ENCODE measurements around the gene KCNIP4.

Gene KCNIP4

DNA sequence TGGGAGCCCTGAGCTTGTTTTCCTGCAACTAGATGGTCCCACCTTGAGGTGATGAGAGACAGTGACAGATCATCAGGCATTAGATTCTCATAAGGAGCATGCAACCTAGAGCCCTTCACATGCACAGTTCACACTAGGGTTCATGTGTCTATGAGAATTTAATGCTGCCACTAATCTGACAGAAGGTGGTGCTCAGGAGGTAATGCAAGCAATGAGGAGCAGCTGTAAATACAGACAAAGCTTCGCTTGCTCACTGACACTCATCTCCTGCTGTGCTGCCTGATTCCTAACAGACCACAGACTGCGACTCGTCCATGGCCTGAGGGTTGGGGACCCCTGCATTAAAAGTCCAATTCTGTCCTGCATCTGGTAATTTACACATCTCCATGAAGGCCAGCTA is 141.6 kb downstream of the KCNIP4 start:
- Histone ChIP-seq H3K36me3 (ENCODE audit: low read depth) (no peaks in the 10 kb centered on the region), H3K9me3 (ENCODE audit: severe bottlenecking) (no peaks in the 10 kb centered on the region), H3K27ac (ENCODE audit: poor library complexity, severe bottlenecking) (no peak overlapping the region), H3K4me3 (ENCODE audit: severe bottlenecking) (no peak overlapping the region), H3K27me3 (ENCODE audit: insufficient read depth, poor library complexity, severe bottlenecking) (no peaks in the 10 kb centered on the region), H3K4me1 (ENCODE audit: insufficient read depth, poor library complexity, severe bottlenecking) (peaks cover 9% of the 10 kb centered on the region)
- DNase-seq (ENCODE audit: low spot score): no peak
- ATAC-seq (ENCODE audit: low read depth): no peak
- TF ChIP-seq, protein P1, sequence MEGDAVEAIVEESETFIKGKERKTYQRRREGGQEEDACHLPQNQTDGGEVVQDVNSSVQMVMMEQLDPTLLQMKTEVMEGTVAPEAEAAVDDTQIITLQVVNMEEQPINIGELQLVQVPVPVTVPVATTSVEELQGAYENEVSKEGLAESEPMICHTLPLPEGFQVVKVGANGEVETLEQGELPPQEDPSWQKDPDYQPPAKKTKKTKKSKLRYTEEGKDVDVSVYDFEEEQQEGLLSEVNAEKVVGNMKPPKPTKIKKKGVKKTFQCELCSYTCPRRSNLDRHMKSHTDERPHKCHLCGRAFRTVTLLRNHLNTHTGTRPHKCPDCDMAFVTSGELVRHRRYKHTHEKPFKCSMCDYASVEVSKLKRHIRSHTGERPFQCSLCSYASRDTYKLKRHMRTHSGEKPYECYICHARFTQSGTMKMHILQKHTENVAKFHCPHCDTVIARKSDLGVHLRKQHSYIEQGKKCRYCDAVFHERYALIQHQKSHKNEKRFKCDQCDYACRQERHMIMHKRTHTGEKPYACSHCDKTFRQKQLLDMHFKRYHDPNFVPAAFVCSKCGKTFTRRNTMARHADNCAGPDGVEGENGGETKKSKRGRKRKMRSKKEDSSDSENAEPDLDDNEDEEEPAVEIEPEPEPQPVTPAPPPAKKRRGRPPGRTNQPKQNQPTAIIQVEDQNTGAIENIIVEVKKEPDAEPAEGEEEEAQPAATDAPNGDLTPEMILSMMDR (IDR thresholded peaks at IDR 0.05; ENCODE audit: poor library complexity, severe bottlenecking): no peak

DNA sequence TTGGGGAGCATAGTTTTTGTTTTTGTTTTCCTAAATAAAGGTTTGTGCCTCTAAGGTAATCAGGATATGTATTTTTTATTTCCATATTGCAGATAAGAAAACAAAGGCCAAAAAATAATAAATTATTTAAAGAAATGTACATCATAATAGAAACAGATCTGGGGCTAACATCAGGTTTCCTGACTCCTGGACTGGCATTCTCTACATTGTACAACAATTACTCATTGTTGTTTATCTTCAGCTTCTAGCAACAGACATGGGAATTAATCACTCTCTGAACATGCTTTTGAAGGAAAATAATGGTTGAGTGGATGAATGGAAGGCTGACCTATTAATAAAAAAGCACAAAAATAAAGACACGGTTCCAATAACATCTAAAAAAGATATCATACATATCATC is 146.2 kb downstream of the KCNIP4 start:
- Histone ChIP-seq H3K9me3 (ENCODE audit: severe bottlenecking) (no peaks in the 10 kb centered on the region), H3K27ac (ENCODE audit: poor library complexity, severe bottlenecking) (peak overlapping the region; percentile 56), H3K27me3 (ENCODE audit: insufficient read depth, poor library complexity, severe bottlenecking) (no peaks in the 10 kb centered on the region), H3K4me1 (ENCODE audit: insufficient read depth, poor library complexity, severe bottlenecking) (peaks cover 13% of the 10 kb centered on the region), H3K36me3 (ENCODE audit: low read depth) (no peaks in the 10 kb centered on the region), H3K4me3 (ENCODE audit: severe bottlenecking) (no peak overlapping the region)
- DNase-seq (ENCODE audit: low spot score) (no peak), ATAC-seq (ENCODE audit: low read depth) (peak; percentile 97)
- TF ChIP-seq, protein P1 (IDR thresholded peaks at IDR 0.05; ENCODE audit: poor library complexity, severe bottlenecking): no peak

DNA sequence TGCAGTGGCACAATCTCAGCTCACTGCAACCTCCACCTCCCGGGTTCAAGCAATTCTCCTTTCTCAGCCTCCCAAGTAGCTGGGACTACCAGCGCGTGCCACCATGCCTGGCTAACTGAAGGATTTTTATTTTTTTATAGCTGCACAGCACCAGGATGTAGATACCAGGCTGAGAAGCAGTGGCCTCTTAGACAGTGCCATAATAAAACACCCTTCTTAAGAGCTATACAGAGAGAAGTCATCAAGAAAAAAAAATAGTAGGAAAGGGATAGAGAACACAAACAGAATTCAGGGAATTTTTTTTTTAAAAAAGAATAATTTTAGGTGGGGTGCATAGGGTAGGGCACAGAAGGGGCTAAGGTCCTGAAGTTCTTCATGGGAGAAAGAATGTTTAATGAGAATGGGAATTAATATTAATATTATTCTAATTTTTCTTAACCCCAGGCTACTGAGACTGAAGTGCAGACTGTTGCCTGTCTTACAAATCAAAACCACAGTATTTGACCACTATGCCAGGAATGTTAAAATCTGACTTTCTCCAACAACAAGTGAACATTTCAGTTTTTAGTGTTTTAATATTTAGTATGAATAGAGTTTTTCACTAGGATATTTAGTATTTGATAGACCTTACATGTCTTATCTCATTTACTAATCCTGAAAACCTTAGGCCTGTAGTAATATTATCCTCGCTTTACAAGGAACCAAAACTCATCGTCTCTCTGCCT is 146.7 kb downstream of the KCNIP4 start:
- DNase-seq (ENCODE audit: low spot score) (no peak), ATAC-seq (ENCODE audit: low read depth) (peak; percentile 42)
- H3K36me3 ChIP-seq (ENCODE audit: low read depth): no peaks in the 10 kb centered on the region
- H3K9me3 ChIP-seq (ENCODE audit: severe bottlenecking): no peaks in the 10 kb centered on the region
- H3K4me1 ChIP-seq (ENCODE audit: insufficient read depth, poor library complexity, severe bottlenecking): peaks cover 13% of the 10 kb centered on the region
- no peak overlapping the region for H3K4me3 ChIP-seq (ENCODE audit: severe bottlenecking)
- peak overlapping the region; percentile 56 for H3K27ac ChIP-seq (ENCODE audit: poor library complexity, severe bottlenecking)
- TF ChIP-seq, protein P1 (IDR thresholded peaks at IDR 0.05; ENCODE audit: poor library complexity, severe bottlenecking): no peak
- no peaks in the 10 kb centered on the region for H3K27me3 ChIP-seq (ENCODE audit: insufficient read depth, poor library complexity, severe bottlenecking)

DNA sequence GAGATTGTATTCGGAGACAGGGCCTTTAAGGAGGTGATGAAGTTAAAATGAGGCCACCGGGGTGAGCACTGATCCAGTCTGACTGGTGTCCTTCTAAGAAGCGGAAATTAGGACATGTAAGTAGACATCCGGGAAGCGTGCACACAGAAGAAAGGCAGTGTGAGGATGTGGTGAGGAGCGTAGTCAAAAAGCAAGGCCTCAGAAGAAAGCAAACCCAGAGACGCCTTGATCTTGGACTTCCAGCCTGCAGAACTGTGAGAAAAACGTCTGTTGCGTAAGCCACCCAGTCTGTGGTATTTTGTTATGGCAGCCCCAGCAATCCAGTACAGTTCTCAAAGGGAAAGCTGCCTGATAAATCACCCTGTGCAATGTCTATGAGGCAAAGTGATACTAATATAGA is 153.5 kb downstream of the KCNIP4 start:
- Histone ChIP-seq H3K4me3 (ENCODE audit: severe bottlenecking) (no peak overlapping the region), H3K4me1 (ENCODE audit: insufficient read depth, poor library complexity, severe bottlenecking) (peaks cover 14% of the 10 kb centered on the region), H3K36me3 (ENCODE audit: low read depth) (no peaks in the 10 kb centered on the region), H3K27me3 (ENCODE audit: insufficient read depth, poor library complexity, severe bottlenecking) (no peaks in the 10 kb centered on the region), H3K9me3 (ENCODE audit: severe bottlenecking) (no peaks in the 10 kb centered on the region), H3K27ac (ENCODE audit: poor library complexity, severe bottlenecking) (no peak overlapping the region)
- TF ChIP-seq, protein P1 (IDR thresholded peaks at IDR 0.05; ENCODE audit: poor library complexity, severe bottlenecking): no peak
- DNase-seq (ENCODE audit: low spot score): no peak
- ATAC-seq (ENCODE audit: low read depth): no peak

DNA sequence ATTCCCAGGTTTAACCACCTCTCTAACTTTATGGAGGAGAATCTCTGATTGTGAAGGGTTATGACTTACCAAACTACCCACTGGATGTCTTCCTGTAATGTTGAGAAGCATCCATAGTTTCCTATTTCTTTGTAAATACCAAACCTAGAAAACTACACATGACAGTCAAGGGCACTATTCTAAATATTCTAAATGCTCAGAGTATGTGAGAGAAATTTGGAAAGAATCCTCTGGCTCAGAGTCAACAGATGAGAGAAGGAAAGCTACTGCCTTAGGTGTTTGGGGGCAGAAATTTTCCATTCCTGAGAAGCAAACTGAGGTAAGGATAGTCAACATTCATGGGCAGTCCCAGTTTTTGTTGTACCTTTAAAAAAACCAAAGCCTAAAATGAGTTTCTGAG is 155.8 kb downstream of the KCNIP4 start:
- no peaks in the 10 kb centered on the region for H3K36me3 ChIP-seq (ENCODE audit: low read depth)
- H3K9me3 ChIP-seq (ENCODE audit: severe bottlenecking): no peaks in the 10 kb centered on the region
- TF ChIP-seq, protein P1 (IDR thresholded peaks at IDR 0.05; ENCODE audit: poor library complexity, severe bottlenecking): no peak
- H3K27ac ChIP-seq (ENCODE audit: poor library complexity, severe bottlenecking): no peak overlapping the region
- ATAC-seq (ENCODE audit: low read depth) (no peak), DNase-seq (ENCODE audit: low spot score) (no peak)
- no peak overlapping the region for H3K4me3 ChIP-seq (ENCODE audit: severe bottlenecking)
- H3K4me1 ChIP-seq (ENCODE audit: insufficient read depth, poor library complexity, severe bottlenecking): peaks cover 14% of the 10 kb centered on the region
- no peaks in the 10 kb centered on the region for H3K27me3 ChIP-seq (ENCODE audit: insufficient read depth, poor library complexity, severe bottlenecking)
